Raji (cell line): ENCODE measurements around the gene TP53I13.

ENCODE experiments used
- POLR2A ChIP-seq: IDR thresholded peaks from 2 replicates; pipeline ENCODE4 v1.6.1; 2011; ENCODE audit warnings: low read depth, low read length, control low read depth; ENCODE audit not compliant: insufficient read depth

TP53I13 gene

GRCh38 chr17:29568331-29569244, at the start of gene TP53I13:
TSS of gene TP53I13 (plus strand) at chr17:29568701. CDS start at chr17:29568759, 58 bp downstream.
- peak; percentile 87 for TF ChIP-seq POLR2A

- TF ChIP-seq POLR2A = no peak
These were observed 43.8 kb upstream of the TP53I13 start for GRCh38 chr17:29524692-29525091.

DNA sequence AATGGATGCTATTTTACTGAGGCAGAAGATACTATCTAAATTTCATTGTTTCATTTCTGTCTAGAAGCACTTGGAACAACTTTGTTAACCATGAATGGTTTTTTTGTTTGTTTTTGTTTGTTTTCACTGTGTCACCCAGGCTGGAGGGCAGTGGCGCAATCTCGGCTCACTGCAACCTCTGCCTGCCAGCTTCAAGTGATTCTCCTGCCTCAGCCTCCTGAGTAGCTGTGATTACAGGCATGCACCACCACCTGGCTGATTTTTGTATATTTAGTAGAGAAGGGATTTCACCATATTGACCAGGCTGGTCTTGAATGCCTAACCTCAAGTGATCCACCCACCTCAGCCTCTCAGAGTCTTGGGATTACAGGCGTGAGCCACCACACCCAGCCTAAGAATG, 42.2 kb upstream of the TP53I13 start:
- TF ChIP-seq POLR2A = no peak

GRCh38 chr17:29533976-29534375, 34.5 kb upstream of the TP53I13 start:
- no peak for TF ChIP-seq POLR2A

DNA sequence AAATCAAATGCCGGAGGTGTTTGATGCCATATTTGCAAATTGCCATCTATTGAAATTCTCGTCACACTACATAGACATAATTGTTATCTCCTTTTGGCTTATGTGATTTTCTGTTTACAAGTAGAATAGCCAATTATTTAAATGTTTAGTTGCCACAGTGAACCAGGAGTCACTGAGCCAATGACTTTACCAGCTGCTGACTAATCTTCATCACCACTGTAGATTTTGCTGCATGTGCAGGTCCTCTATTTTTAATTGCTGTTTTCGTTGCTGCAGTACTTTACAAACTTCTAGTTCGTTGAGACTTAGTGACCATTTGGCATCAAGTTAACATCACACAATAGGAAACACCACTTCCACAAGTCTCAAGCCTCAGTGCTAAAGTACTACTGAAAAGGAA, 24.4 kb upstream of the TP53I13 start:
- no peak for TF ChIP-seq POLR2A

- TF ChIP-seq POLR2A = no peak
These were observed 22.4 kb upstream of the TP53I13 start for GRCh38 chr17:29546085-29546484.

DNA sequence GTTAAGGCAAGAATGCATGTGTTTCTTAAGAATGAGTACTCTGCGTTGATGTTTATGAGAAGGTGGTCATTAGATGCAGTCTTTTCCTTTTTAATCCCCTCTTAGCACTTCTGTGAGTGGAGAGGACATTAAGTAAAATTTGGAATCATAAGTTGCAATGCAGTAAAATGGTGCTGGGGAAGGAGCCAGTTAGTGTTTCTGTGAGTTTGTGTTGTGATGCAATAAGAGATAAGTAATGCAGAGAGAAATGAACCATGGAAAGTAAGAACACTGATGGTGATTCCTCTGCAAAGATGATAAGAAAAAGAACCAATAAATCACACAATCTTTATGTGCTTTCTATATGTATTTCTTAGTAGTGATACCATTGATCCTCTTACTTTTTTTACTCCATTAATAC, 21.7 kb upstream of the TP53I13 start:
- TF ChIP-seq POLR2A = no peak

DNA sequence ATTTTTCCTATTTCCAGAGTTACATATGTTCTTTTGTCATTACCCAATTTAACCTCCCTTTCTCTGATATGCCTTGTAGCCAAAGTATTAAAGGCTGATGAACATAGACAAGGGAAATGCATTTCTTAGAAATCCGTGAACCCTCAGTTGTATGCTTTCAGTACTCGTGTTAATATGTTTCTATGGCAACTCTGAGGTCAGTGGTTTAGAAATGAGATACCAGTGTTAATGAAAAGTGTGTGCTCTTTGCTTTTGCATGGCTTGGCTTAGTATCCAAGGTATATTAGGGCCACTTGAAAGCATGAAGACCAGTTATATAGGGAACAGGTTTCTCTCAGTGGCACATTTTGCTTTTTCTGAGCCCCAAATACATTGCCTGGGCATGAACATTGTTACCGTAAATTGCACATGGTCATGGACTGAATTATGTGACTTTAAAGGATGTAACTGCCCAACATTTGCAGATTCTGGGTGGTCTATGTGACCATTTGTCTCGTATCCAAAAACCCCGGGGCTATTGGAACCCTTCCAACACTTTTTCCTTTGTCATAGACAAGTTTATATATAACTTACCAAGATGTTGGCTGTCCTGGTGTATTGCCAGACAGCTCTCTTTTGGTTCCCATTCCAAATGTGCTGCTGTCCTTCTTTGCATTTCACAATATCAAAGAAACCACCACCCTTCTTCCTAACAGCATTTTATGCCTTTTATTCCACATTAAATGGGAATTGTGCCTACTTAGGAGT, 19.2 kb upstream of the TP53I13 start:
- no peak for TF ChIP-seq POLR2A

DNA sequence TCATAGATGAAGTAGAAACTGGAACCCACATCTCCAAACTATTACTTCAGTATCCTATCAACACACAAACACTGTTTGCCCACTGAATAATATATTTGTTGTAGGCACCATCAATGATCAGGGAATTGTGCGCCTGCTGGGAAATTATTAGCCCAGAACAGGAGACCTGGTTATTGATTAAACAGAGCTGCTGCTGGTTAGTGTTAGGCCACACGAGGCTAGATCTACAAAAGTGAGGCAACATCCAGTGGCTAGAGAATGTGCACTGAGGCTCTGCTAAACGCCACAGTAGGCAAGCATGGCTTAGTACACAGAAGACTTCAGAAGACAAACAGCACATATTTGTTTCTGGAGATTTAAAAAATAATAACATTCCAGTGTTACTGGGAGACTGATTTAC, 12.7 kb upstream of the TP53I13 start:
- no peak for TF ChIP-seq POLR2A

DNA sequence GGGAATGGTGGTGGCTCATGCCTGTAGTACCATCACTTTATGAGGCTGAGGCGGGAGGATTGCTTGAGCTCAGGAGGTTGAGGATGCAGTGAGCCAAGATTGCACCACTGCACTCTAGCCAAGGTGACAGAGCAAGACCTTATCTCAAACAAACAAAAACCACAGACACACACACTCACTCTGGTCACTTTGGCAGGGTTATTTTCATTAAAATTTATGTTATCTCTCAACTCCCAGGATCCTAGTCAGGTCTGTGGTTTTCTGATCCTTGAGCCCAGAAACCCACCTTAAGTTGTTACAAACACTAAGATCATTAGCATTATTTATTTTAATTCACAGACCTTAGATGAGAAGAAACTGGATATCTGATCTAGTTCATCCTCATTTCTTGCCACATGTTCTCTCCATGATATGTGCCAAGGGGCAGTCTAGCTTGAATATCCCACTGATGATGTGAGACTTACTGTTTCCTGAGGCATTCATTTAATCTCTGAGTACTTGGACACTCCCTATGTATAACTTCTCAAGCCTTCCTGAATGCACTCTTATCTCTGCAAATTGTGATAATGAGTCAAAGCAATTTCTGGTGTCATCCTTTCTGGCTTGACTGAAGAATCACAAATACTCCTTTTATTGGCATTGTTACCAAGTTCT, 11.3 kb upstream of the TP53I13 start:
- TF ChIP-seq POLR2A = no peak

- no peak for TF ChIP-seq POLR2A
These were observed 10.8 kb upstream of the TP53I13 start for GRCh38 chr17:29557739-29558116.

DNA sequence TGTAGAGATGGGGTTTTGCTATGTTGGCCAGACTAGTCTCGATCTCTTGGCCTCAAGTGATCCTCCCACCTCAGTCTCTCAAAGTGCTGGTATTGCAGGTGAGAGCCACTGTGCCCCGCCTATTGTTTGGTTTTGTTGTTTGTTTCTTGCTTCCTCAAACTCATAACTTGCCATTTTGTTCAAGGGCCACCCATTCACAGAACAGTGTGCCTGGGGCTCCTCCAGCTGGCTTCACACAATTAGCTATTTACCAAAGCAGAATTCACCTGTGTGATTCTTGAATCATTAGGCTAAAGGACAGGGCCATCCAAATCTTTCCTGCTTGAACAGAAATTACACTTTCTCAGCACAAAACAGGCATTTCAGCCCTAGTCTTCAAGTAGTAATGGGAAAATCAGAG, 8.9 kb upstream of the TP53I13 start:
- no peak for TF ChIP-seq POLR2A

DNA sequence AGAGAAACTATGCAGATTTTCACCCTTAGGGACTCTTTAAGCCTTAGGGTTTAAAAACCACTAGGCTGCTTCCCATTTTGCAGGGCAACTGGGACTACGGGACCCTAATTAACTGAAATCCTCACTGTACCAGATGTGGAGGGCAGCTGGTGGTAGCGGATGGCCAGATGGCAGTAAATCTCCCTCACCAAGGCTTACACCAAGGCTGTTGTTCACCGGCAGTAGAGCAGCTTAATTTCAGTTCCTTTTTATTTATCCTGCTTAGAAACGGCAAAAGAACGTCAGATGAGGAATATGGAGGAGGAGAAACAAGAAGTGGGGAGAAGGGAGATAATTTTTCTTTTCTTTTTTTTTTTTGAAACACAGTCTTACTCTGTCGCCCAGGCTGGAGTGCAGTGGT, 8.2 kb upstream of the TP53I13 start:
- no peak for TF ChIP-seq POLR2A

DNA sequence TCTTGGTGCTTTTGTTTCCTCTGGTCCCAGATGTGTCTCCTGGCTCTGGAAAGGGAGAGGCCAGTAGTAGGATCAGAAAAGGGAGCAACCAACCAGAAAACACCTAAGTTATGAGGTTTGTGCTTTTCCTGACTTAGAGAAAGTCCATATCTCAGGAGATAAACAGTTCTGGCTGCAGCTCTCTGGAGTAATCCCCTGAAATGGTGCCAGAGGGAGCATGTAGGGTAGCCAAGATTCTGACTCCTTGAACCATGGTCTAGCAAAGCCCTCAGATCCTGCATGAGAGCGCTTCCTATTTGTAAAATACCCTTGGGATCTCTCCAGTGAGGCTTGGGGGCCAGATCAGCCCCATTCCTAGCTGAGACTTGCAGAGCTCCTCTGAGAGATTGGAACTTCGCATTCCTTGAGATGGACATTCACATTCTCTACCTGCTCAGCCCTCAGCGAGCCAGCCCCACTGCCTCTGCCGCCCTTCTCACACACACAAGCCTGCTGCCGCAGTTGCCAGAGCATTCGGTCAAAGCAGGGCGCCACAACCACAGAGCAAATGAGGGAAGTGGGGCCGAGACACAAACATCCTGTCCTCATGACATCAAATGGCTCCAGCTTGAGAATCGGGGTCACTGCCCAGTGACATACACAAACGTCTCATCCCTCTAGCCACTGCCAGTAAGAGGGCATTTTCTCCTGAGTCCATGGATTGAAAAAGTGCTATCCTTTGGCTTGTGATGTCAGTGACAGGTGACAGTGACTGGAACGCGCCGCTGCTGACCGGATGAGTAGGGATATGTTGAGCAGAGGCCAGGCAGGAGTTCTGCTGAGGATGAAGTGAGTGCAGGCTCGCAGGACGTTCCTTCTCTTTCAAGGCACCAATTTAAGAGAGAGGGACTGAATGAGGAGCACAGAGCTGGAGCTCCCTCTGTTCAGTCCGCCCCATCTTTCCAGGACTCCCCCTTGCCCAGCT, 6.7 kb upstream of the TP53I13 start:
- TF ChIP-seq POLR2A = no peak
